K562 (cell line): Measurements from ENCODE around the gene RASL11A. TPM values are rescaled to one million over a fixed set of nuclear protein-coding genes. Genes with fewer than 3 reads are reported as not detected.

Experiments
- ATAC-seq: fragments of 200-7000 bp; cut with Tn5 transposase; 3 replicates; pipeline ENCODE4 v1.9.1; 2020; ENCODE audit warnings: moderate library complexity
- BruUV-seq: library from RNA; stranded (reverse); fragments of 400-500 nt; replicated peaks from 2 replicates; lab custom pipeline; 2021; lab: Mats Ljungman, UMichigan
- CTCF ChIA-PET: fragments of 300-600 bp; formaldehyde crosslinking; extraction: SDS; loops from one replicate; lab custom pipeline; 2021; ENCODE audit warnings: low intra/inter-chr PET ratio; lab: Yijun Ruan, JAX
- POLR2A ChIA-PET: fragments of 300-600, 350-650 bp; sonication (Branson Sonifier 250); formaldehyde crosslinking; extraction: SDS; loops from one replicate; lab custom pipeline; 2021; ENCODE audit warnings: antibody characterized with exemption, inconsistent platforms; lab: Yijun Ruan, JAX
- DNase-seq, 4 experiments: peaks; one replicate each; pipeline versions ENCODE4 v3.0.0 to v3.0.0-alpha.2; 2011 to 2018; ENCODE audit warnings: low spot score in 3 of 4, mixed read lengths in 3 of 4; ENCODE audit errors: extremely low read depth in 1 of 4
- FAIRE-seq: peaks from 2 replicates; lab custom pipeline; 2011; peaks lifted over from hg19 to GRCh38; lab: Jason Lieb, UNC
- H2AFZ ChIP-seq: 2 replicates; pipeline ENCODE4 v1.6.0; 2011; ENCODE audit warnings: low read depth, low read length, control low read depth, inconsistent platforms
- H3K27ac ChIP-seq: fragments of 200-600 bp; 3 replicates; pipeline ENCODE4 v1.8.0; 2011; ENCODE audit warnings: low read depth, mild to moderate bottlenecking, control low read depth, inconsistent platforms, low read length, moderate library complexity, mixed read lengths; ENCODE audit errors: extremely low read depth
- H3K27me3 ChIP-seq, 2 experiments: fragments of 300-600 bp in 1 of 2; 2 replicates in 1 of 2; 3 replicates in 1 of 2; pipeline versions ENCODE4 v1.6.0 to v1.8.0; 2011; ENCODE audit warnings: inconsistent platforms in 2 of 2, low read length in 2 of 2, mild to moderate bottlenecking in 1 of 2, mixed read lengths in 1 of 2, moderate library complexity in 1 of 2; ENCODE audit not compliant: control insufficient read depth in 2 of 2, insufficient read depth in 2 of 2
- H3K36me3 ChIP-seq: fragments of 300-600 bp; 3 replicates; pipeline ENCODE4 v1.8.0; 2011; ENCODE audit warnings: mild to moderate bottlenecking, low read length, inconsistent platforms; ENCODE audit not compliant: control insufficient read depth, insufficient read depth
- H3K4me1 ChIP-seq, 2 experiments: fragments of 200-600 bp in 1 of 2; replicated peaks in 1 of 2; 2 replicates in 1 of 2; 3 replicates in 1 of 2; pipeline versions ENCODE4 v1.5.1 to v1.8.0; 2011; ENCODE audit warnings: inconsistent platforms in 2 of 2, low read length in 2 of 2, mild to moderate bottlenecking in 1 of 2, mixed read lengths in 1 of 2, moderate library complexity in 1 of 2; ENCODE audit not compliant: control insufficient read depth in 2 of 2, insufficient read depth in 2 of 2
- H3K4me2 ChIP-seq: 2 replicates; pipeline ENCODE4 v1.6.1; 2011; ENCODE audit warnings: low read length, control low read depth, inconsistent platforms, mixed read lengths; ENCODE audit not compliant: insufficient read depth
- H3K4me3 ChIP-seq: fragments of 200-600 bp; sonication (generic), shearing (Covaris generic); 2 replicates; pipeline ENCODE4 v1.5.1; 2016; ENCODE audit warnings: control low read depth, inconsistent platforms
- H3K79me2 ChIP-seq: fragments of 200-600 bp; 3 replicates; pipeline ENCODE4 v1.8.0; 2011; ENCODE audit warnings: low read length, inconsistent platforms; ENCODE audit not compliant: control insufficient read depth, insufficient read depth
- H3K9ac ChIP-seq, 2 experiments: 2 replicates each; pipeline versions ENCODE4 v1.6.0 to v1.6.1; 2011; ENCODE audit warnings: low read depth in 2 of 2, low read length in 2 of 2, control low read depth in 1 of 2, inconsistent platforms in 1 of 2, mild to moderate bottlenecking in 1 of 2, mixed read lengths in 1 of 2; ENCODE audit not compliant: insufficient read depth in 1 of 2
- H3K9me1 ChIP-seq: one replicate; pipeline ENCODE4 v1.6.0; 2011; ENCODE audit warnings: inconsistent platforms, mild to moderate bottlenecking, low read length, moderate library complexity; ENCODE audit not compliant: control insufficient read depth, insufficient read depth
- H3K9me3 ChIP-seq: replicated peaks from 2 replicates; pipeline ENCODE4 v1.5.1; 2011; ENCODE audit warnings: low read depth, low read length, inconsistent platforms; ENCODE audit not compliant: control insufficient read depth, insufficient read depth
- H4K20me1 ChIP-seq: replicated peaks from 2 replicates; pipeline ENCODE4 v1.6.1; 2011; ENCODE audit warnings: low read length, inconsistent platforms, mixed read lengths; ENCODE audit not compliant: control insufficient read depth, insufficient read depth
- ARID4B ChIP-seq: sonication (generic); formaldehyde crosslinking; IDR thresholded peaks from 2 replicates; pipeline ENCODE4 v1.8.0; 2022; ENCODE audit warnings: mild to moderate bottlenecking, missing genetic modification reagents
- FOXK2 ChIP-seq, 2 experiments: fragments of 450-650 bp; IDR thresholded peaks in 1 of 2; conservative IDR thresholded peaks in 1 of 2; 2 replicates each; pipeline ENCODE4 v1.6.1; 2016; ENCODE audit warnings: low read depth in 2 of 2, mild to moderate bottlenecking in 1 of 2
- HSF4 ChIP-seq: fragments of 250-450 bp; sonication (Bioruptor Pico); IDR thresholded peaks from 2 replicates; pipeline ENCODE4 v2.1.2; 2022; ENCODE audit warnings: mild to moderate bottlenecking, moderate library complexity, borderline replicate concordance
- NR3C1 ChIP-seq: sonication (generic); formaldehyde crosslinking; IDR thresholded peaks from 2 replicates; pipeline ENCODE4 v1.8.1; 2022; ENCODE audit warnings: missing genetic modification reagents
- PML ChIP-seq: IDR thresholded peaks from 2 replicates; pipeline ENCODE4 v1.6.1; 2012; ENCODE audit warnings: low read length, inconsistent platforms
- POLR2B ChIP-seq: fragments of 450-650 bp; IDR thresholded peaks from 2 replicates; pipeline ENCODE4 v1.6.1; 2018; ENCODE audit warnings: low read depth; ENCODE audit not compliant: partially characterized antibody
- TAF7 ChIP-seq: fragments of 450-650 bp; IDR thresholded peaks from 2 replicates; pipeline ENCODE4 v1.6.1; 2016; ENCODE audit warnings: missing genetic modification characterization, missing compliant biosample characterization
- ZNF57 ChIP-seq: fragments of 450-650 bp; formaldehyde crosslinking; IDR thresholded peaks from 2 replicates; pipeline ENCODE4 v1.4.0; 2020; ENCODE audit warnings: mild to moderate bottlenecking, moderate library complexity
- WGBS: fragments of 100-300 bp; shearing (Covaris generic); methylation state at CpG from one replicate; pipeline ENCODE4 v1.1.6; 2016; ENCODE audit warnings: low coverage, mixed read lengths; ENCODE audit not compliant: insufficient coverage; ENCODE audit errors: missing lambda C conversion rate; 5-methylcytosine and 5-hydroxymethylcytosine counted together
- in situ Hi-C: fragments of 300-500 bp; cut with MboI; formaldehyde crosslinking; loops from 4 replicates; pipeline ENCODE4 v1.15.0; 2018; ENCODE audit warnings: inconsistent platforms, mixed read lengths
- intact Hi-C: fragments of 100-400 bp; cut with micrococcal nuclease; formaldehyde crosslinking; loops from 2 replicates; pipeline ENCODE4 v1.14.2; 2022
- polyA plus RNA-seq, 8 experiments: library from polyadenylated mRNA; depleted of rRNA in 4 of 8; stranded (reverse) in 5 of 8; unstranded in 3 of 8; fragments of >200 nt; fragmentation: Nextera tagmentation in 2 of 8; fragmentation: Illumina TruSeq in 1 of 8; extraction: Ambion mirVana in 2 of 8; extraction: Trizol in 1 of 8; gene quantifications; 2 replicates each; pipeline versions ENCODE4 v1.2.1 to v1.2.3, GENCODE V29; 2011 to 2014; ENCODE audit warnings: inconsistent platforms in 1 of 8, missing spikeins in 1 of 8
- total RNA-seq, 7 experiments: library from RNA; depleted of rRNA in 6 of 7; stranded (reverse); fragments of >200 nt in 6 of 7; fragmentation: Illumina TruSeq in 2 of 7; extraction: Trizol in 2 of 7; gene quantifications; 2 replicates each; pipeline versions ENCODE4 v1.2.1 to v1.2.3, GENCODE V29; 2011 to 2021; ENCODE audit warnings: low replicate concordance in 1 of 7
- TF ChIP-seq, protein P1 (sequence below): fragments of 250-450 bp; sonication (Bioruptor Pico); IDR thresholded peaks from 2 replicates; pipeline ENCODE4 v1.4.0; 2020; ENCODE audit warnings: mild to moderate bottlenecking, moderate library complexity

RASL11A gene
- total and polyA plus RNA-seq, 9 of the 15 experiments (the other 6 are each of a cell fraction or from before 2014, with no cell fraction given) = 0.11 to 2.2 (median 1.5) TPM; not detected in 1

DNA sequence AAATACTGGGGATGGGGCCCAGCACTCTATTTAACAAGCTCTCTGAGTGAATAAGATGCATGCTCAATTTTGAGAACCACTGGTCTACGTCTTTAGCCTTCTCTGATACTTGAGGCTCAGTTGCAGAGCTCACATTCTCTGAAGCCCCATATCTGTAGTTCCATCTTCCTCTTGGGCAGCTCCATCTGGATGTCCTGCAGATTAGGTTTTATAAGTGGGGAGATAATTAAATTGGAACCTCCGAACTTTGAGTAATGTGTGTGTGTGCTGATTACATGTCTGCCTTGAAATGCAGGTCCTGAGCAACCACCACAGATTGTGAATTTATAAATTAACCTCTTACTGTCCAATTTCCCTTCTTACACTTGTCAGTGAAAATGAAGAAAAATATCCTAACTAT is 7.2 kb upstream of the RASL11A start (continued):
- TF ChIP-seq ARID4B (CRISPR knock-in tag) (no peak), PML (no peak), POLR2B (no peak)
- TF ChIP-seq, protein P1, sequence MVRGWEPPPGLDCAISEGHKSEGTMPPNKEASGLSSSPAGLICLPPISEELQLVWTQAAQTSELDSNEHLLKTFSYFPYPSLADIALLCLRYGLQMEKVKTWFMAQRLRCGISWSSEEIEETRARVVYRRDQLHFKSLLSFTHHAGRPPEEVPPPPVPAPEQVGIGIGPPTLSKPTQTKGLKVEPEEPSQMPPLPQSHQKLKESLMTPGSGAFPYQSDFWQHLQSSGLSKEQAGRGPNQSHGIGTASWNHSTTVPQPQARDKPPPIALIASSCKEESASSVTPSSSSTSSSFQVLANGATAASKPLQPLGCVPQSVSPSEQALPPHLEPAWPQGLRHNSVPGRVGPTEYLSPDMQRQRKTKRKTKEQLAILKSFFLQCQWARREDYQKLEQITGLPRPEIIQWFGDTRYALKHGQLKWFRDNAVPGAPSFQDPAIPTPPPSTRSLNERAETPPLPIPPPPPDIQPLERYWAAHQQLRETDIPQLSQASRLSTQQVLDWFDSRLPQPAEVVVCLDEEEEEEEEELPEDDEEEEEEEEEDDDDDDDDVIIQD (CRISPR knock-in tag) = no peak

GRCh38 chr13:27264181-27264580 is 6.4 kb upstream of the RASL11A start:
- Histone ChIP-seq H2AFZ (no peak overlapping the region), H3K9ac (no peak overlapping the region), H4K20me1 (no peaks in the 10 kb centered on the region), H3K4me3 (no peak overlapping the region), H3K4me1 (no peaks in the 10 kb centered on the region; a peak in 2 of 5 replicates), H3K36me3 (peaks cover 2% of the 10 kb centered on the region; the same call in 2 of the 3 replicates), H3K9me1 (no peaks in the 10 kb centered on the region), H3K9me3 (no peaks in the 10 kb centered on the region), H3K27ac (no peak overlapping the region)
- 55% methylated on average over 4 of the region's 5 CpGs for WGBS
- FAIRE-seq (no peak), DNase-seq (no peak), ATAC-seq (no peak)
- in situ Hi-C loops = no loop called here
- no TSS peak for BruUV-seq
- ChIA-PET CTCF (no interaction called here), POLR2A (interaction anchor here (0.6 to 1.3 kb wide), 2 partner anchors 10 to 13 kb away, joined by 3 to 4 read pairs; no protein-coding TSS in a partner anchor)
- TF ChIP-seq TAF7 (tag) (no peak), NR3C1 (CRISPR knock-in tag) (no peak), ZNF57 (no peak), HSF4 (no peak), FOXK2 (conservative IDR thresholded peaks at IDR 0.05 in 1 of 2, IDR thresholded peaks at IDR 0.05 in 1 of 2; ENCODE audit: low read depth in 2 of 2) (no peak)
- TF ChIP-seq, all 486 proteins: peak for 0
- no peaks in the 10 kb centered on the region for H3K79me2 ChIP-seq
- no peak overlapping the region for H3K4me2 ChIP-seq
- H3K27me3 ChIP-seq = no peaks in the 10 kb centered on the region
- intact Hi-C loops = no loop called here
